K562 (cell line): Measurements from ENCODE around the gene TESK1.

ENCODE experiments used
- ATF1 ChIP-seq, 2 experiments: fragments of 450-650 bp in 1 of 2; IDR thresholded peaks; 2 replicates each; pipeline ENCODE4 v1.6.1; 2016; ENCODE audit warnings: missing compliant biosample characterization in 1 of 2, missing genetic modification characterization in 1 of 2
- EZH2 ChIP-seq: IDR thresholded peaks from 2 replicates; pipeline ENCODE4 v1.6.1; 2012; ENCODE audit warnings: low read depth, mild to moderate bottlenecking, inconsistent platforms, low read length, borderline replicate concordance
- GABPA ChIP-seq: fragments of 200-800 bp; sonication (Bioruptor generic); conservative IDR thresholded peaks from 2 replicates; pipeline ENCODE4 v1.6.1; 2016; ENCODE audit warnings: low read depth, missing genetic modification characterization, missing compliant biosample characterization
- HDGF ChIP-seq: fragments of 450-650 bp; IDR thresholded peaks from 2 replicates; pipeline ENCODE4 v1.6.1; 2016
- PREB ChIP-seq: sonication (generic); formaldehyde crosslinking; IDR thresholded peaks from 2 replicates; pipeline ENCODE4 v1.8.1; 2023; ENCODE audit warnings: mild to moderate bottlenecking, missing genetic modification reagents
- SMARCA4 ChIP-seq: fragments of 450-650 bp; IDR thresholded peaks from 2 replicates; pipeline ENCODE4 v1.6.1; 2016
- SMARCC2 ChIP-seq: fragments of 450-650 bp; IDR thresholded peaks from 2 replicates; pipeline ENCODE4 v1.6.1; 2017; ENCODE audit warnings: antibody characterized with exemption, moderate library complexity, mild to moderate bottlenecking, low read depth
- U2AF1 ChIP-seq: fragments of 200-400 bp; formaldehyde crosslinking; optimal IDR thresholded peaks from 2 replicates; pipeline ENCODE3; 2017; ENCODE audit warnings: mild to moderate bottlenecking, low read depth, low read length, moderate library complexity
- ZMIZ1 ChIP-seq, 2 experiments: fragments of 150-350 bp in 1 of 2; IDR thresholded peaks; 2 replicates each; pipeline ENCODE4 v1.6.1; 2012 to 2016; ENCODE audit warnings: low read depth in 2 of 2, low read length in 2 of 2, mild to moderate bottlenecking in 1 of 2, moderate library complexity in 1 of 2
- ZNF639 ChIP-seq, 2 experiments: fragments of 200-800 bp in 1 of 2; sonication (Bioruptor generic) in 1 of 2; sonication (generic) in 1 of 2; formaldehyde crosslinking in 1 of 2; IDR thresholded peaks in 1 of 2; conservative IDR thresholded peaks in 1 of 2; 2 replicates each; pipeline versions ENCODE4 v1.5.0 to v1.6.1; 2016 to 2020; ENCODE audit warnings: missing compliant biosample characterization in 1 of 2, missing genetic modification characterization in 1 of 2, missing genetic modification reagents in 1 of 2

DNA sequence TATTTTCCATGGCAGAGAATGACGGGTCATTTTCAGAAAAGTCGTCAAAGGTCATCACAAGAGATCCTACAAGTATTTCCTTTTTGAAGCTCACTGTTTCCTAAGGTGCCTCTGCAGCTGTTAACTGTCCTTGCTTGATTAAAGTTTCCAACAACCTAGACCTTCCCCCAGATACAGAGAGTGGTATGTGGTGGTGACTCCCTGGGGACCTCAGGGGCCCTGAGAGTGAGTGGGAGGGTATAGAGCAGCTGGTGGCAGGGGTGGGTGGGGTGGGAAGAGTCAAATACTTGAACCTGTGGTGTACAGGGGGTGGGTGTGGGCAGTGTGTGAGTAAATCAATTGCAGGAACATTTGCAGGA, 14.7 kb downstream of the TESK1 start:
- TF ChIP-seq PREB (CRISPR knock-in tag): no peak
- no peak for TF ChIP-seq U2AF1
- no peak for TF ChIP-seq ZMIZ1 (IDR thresholded peaks at IDR 0.05; ENCODE audit: low read depth in 2 of 2, low read length in 2 of 2)
- TF ChIP-seq SMARCC2: no peak
- TF ChIP-seq EZH2: no peak
- no peak for TF ChIP-seq SMARCA4
- TF ChIP-seq GABPA: no peak
- TF ChIP-seq ZNF639 (CRISPR knock-in tag; conservative IDR thresholded peaks at IDR 0.05 in 1 of 2, IDR thresholded peaks at IDR 0.05 in 1 of 2): no peak
- no peak for TF ChIP-seq ATF1 (CRISPR knock-in tag; IDR thresholded peaks at IDR 0.05)
- TF ChIP-seq ATF1 (tag; IDR thresholded peaks at IDR 0.05): no peak
- TF ChIP-seq HDGF: no peak
